GM21737 (cell line): ENCODE results near the gene PRKAR1B.

Source experiments
- ATAC-seq: cut with Tn5 transposase; IDR thresholded peaks from one replicate; pipeline ENCODE4 v1.9.1; 2021; ENCODE audit warnings: mild to moderate bottlenecking, moderate library complexity; ENCODE audit not compliant: unreplicated experiment

The PRKAR1B gene

DNA sequence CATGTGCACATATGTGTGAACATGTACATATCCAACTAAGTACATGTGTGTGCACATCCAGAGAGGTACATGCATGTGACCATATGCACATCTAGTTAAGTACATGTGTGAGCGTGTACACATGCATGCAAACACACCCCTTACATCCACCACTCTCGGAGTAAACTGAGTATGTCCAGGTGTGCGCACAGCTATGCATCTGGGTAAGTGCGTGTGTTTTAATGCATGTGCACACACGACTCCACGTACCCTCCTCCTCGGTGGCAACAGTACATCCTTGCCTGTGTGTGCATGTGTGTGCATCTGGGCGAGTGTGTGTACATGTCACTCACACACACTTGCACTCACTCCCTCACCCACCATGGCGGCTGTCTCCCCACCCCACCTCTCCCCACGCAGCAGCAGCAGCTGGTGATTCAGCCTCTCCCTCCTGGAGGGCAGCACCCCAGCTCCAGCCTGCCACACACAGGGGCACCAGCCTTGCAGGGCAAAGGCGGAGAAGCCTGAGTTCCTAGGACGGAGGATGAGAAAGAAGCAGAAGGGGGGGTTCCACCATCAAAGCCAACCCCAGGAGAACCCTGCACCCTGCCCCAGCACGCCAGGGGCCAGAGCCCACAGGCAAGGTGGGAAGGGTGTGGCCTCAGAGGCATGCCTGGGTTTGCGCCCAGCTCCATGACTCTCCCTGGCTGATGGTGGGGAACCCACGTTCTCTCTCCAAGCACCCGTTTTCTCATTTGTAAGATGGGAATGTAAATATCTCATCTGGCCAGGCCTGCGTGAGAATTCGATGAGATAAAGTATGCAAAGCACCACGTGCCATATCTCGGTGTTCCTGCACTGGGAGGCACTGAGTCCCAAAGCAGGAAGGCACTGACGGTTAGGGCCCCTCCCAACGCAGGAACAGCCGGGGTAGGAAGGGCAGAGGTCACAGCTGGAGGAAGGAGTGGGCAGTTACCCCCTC lies 28.3 kb downstream of the PRKAR1B start:
- ATAC-seq: no peak

DNA sequence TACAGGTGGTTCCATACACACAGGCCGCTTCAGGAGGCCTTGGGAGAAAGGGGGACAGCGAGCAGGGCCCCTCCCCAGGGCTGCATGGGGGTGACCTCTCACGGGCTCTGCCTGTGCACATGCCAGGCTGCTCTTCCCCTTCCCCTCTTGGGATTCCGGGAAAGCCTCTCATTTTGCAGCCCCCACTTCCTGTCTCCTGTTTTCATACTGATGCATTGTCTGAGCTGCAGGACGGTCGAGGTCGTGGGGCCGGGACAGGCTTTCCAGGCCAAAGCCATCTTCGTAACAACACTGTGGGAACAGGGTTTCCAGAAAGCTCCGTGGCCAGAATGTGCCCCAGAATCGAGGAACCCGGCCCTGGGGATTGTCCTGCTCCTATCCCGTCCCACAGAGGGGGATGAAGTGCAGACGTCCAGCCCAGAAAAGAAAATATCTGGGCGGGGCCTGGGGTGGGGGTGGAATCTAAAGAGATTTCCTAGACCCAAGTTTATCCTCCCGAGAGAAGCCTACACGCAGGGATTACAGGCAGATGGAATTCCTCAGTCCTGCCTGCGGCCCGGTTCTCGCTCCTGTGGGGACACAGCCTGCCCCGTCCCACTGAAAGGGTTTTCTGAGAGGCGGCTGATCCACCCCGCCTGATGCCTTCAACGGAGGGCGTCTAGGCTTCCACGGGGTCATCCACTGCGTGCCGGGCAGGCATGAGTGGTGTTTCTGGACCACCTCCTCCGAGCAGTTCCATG lies 30.1 kb downstream of the PRKAR1B start:
- ATAC-seq: no peak

DNA sequence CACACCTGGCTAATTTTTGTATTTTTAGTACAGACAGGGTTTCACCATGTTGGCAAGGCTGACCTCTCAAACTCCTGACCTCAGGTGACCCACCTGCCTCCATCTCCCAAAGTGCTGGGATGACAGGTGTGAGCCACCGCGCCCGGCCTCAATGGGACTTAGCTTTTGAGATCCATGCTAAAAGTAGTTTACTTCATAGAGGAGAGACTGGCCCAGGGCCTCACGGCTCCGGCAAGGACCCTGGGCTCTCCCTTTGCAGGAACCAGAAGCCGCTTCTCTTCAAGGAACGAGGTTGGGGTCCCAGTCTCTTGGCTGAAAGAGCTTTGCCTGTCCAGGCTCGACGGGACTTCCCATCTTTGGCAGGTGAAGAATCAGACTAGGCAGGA lies 30.7 kb downstream of the PRKAR1B start:
- no peak for ATAC-seq

DNA sequence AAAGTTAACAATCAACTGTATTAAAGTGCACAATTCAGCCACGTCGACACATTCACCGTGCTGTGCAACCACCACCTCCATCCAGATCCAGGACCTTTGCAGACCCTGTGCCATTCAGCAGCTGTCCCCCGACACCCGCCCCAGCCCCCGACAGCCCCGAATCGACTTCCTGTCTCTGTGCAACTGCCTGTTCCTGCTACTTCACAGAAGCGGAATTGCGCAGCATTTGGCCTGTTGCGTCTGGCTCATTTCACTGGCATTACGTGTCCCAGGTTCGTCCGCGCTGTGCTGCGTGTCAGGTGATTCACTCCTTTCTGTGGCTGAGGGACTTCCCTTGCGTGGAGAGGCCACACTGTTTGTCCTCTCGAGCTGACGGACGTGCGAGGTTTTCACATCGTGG lies 33.8 kb downstream of the PRKAR1B start:
- no peak for ATAC-seq

DNA sequence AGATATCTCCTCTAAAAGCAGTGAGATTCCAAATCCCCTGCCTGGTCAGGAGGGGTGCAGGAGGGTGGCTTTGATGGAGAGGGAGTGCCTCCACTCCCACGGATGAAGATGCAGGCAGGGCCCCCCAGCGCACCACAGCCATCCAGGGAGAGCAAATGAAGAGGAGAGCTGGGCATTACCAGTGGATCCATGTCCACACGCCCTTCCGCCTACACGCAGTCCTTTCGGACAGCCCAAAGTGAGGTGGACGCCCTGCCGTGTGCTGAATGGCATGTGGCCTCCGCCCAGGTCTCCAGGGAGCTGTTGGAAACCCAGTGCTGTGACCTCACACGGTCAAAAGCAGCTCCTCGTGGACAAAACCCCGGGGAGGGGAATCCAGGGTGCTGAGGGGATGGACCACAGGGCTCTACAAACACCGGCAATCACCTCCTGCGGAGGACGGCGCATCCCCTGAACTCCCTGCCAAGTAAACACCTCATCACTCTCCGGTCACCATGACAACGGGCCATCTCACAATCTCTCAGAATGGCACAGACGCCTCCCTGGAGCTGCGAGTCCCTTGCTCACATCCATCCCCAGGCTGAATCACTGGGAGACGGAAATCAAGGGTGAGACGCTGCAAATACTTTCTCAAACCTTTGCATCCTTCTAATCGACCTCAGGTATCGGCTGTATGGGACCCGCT lies 35.6 kb downstream of the PRKAR1B start:
- ATAC-seq: no peak

DNA sequence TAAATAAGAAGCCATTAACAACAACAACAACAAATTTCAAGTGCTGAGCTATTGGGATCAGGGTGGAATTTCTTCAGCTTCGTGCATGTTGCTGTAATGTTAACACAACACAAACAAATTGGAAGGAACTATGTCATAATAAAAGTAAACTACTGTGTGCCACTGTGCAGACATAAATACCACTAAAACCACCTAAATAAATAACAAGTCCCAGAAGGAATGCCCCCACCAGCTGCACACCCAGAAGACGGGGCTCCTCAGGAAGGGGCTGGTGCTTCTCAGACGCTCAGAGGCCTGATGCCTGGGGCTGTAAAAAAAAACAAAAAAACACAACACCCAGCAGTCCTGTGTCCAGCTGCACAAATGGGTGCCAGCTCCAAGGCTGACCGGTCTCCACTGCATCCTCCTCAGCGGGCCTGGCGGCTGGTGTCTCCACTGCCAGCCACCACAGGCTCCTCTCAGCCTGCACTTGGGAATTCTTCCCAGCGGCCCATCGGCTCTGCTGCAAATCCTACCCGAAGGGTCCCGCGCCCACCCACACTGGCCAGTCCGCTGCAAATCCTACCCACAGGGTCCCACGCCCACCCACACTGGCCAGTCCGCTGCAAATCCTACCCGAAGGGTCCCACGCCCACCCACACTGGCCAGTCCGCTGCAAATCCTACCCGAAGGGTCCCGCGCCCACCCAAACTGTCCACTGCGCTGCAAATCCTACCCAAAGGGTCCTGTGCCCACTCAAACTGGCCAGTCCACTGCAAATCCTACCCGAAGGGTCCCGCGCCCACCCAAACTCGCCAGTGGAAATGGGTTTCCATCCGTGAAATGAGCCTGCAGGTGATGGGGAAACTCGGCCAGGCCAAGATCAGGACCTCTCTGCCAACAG lies 36.4 kb downstream of the PRKAR1B start:
- no peak for ATAC-seq

DNA sequence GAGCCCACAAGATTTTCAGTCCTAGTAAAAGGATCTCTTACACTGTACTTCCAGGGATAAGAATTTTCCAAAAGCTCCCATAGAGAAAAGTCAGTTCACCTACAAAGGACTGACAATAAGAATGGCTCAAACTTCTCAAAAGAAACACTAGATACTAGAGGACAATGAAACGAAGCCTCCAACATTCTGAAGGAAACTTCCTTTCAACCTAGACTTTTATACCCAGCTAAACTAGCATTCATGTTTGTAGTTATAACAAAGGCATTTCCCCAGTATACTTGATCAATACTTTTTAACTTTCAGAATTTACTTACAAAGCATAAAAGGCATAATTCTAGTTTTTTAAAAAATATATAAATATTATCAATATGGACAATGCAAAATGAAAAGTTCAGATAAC lies 41.5 kb downstream of the PRKAR1B start:
- ATAC-seq: no peak

DNA sequence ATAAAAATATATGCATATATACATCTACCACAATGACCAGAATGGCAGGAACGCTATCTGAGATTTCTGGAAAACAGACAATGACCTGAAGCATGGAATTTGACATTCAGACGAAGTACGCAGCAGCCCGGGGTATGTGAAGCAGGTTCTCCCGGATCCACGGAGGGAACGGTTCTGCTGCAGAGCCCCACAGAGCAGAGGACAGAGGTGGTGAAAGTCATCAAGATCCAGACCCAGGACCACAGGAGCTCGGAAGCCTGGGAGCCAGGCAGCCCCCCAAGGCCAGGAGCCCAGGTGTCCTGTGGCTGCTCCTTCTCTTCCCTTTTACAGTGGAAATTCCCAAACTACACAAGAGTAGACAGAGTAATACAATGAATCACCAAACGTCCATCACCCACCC lies 42.7 kb downstream of the PRKAR1B start:
- no peak for ATAC-seq

DNA sequence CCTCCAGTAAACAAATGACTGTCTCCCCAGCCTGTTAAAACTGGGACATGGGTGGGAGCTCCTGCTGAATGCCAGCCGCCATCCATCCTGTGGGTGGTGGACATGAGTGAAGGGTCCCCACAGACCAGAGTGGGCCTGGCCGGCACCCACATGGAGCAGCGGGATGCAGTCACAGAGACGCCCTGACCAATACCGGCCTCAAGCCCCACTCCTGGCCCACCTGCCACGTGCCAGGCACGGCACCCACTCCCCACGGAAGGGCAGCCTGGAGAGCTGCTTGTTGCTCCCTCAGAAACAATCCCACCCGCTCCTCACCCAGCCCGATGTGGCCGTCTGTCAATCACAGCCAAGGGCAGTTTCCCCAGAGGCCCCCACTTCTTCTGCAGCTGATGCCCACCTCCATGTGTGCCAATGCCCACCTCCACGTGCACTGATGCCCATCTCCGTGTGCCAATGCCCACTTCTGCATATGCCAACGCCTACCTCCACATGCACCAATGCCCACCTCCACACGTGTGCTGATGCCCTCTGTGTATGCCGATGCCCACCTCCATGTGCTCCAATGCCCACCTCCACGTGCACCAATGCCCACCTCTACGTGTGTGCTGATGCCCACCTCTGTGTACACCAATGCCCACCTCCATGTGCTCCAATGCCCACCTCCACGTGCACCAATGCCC lies 43.4 kb downstream of the PRKAR1B start:
- no peak for ATAC-seq

DNA sequence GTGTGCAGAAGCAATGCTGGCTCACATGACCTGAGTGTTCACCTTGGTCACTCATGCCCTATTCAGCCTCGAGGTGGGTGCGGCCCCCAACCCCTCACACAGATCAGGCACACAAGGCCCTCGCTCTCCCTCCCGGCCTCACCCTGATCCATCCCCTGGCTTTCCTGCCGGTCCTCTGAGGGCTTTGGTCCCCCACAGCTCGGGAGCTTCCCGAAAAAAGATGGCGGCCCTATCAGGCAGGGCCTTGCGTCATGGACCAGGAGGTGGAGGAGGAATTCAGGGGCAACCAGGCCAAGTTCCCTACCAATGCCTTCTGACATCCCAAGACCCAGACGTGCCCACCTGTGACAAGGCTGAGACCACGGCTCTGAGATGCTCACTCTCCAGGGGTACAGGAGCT lies 44.3 kb downstream of the PRKAR1B start:
- no peak for ATAC-seq

DNA sequence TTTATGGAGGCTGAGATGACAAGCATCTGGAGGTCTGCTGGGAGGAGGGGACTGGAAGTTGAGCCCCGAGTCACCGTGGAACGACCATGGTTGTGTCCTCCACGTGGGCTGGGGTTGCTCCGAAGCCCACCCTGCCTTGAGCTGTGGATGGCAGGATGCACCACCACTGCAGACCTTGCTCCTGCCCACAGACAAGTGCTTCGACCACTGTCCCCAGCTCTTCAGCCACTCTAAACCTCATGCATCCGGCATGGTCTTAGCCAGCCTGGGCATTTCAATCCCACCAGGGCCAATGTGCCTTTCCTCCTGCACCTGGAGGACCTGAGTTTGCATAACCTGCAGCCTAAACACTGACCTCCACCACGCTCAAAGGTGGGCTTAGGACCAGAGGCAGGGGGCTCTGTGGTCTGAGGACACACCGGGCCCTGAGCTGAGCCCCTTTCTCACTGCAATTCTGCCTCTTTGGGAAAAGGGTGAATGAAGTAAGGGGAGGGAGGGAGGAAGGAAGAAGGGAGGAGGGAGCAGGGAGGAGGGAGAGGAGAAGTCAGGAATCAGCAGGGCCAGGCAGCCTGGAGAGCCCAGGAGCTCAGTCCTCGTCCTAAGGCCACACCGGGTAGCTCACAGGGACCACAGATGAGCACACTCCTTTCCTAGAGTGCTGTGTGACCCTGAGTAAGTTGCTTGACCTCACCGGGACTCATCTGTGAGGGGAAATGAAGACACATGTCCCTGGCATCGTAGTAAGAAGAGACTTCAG lies 45.4 kb downstream of the PRKAR1B start:
- no peak for ATAC-seq

DNA sequence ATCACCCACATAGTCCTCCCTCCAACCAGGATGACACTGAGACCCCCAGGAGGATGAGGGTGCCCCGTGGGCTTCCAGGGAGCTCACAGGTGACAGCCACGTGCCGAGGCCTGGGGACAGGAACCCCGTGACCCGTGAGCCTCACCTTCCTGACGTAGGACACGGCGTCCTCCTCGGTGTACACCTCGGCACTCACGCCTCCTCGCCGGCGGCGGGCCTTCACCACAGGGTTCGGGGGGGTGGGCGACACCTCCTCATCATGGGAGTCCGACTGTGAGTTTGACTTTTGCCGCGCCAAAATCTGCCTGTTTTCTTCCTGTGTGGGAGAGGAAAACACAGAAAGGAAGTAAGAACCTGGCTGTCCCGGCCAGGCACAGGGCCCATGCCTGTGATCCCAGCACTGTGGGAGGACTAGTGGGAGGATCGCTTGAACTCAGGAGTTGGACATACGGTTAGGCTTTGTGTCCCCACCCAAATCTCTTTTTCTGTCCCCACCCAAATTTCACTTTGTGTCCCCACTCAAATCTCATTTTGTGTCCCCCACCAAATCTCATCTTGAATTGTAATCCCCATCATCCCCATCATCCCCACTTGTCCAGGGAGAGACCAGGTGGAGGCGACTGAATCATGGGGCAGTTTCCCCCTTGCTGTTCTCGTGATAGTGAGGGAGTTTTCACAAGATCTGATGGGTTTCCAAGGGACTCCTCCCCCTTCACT lies 46.5 kb downstream of the PRKAR1B start:
- no peak for ATAC-seq

DNA sequence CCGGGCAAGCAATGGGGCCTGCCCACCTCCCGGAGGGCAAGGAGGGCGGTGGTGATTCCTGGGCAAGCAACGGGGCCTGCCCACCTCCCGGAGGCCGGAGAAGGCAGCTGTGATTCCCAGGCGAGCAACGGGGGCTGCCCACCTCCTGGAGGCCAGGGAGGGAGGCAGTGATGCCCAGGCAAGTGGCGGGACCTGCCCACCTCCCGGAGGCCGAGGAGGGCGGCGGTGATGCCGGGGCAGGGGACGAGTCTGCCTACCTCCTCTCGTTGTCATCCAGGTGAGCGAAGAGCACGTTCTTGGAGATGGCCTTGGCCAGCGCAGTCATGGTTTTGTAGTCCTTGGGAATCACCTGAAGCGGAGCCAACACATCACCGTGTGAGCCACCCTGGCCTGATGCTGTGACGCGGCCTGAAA lies 50.1 kb downstream of the PRKAR1B start:
- no peak for ATAC-seq

DNA sequence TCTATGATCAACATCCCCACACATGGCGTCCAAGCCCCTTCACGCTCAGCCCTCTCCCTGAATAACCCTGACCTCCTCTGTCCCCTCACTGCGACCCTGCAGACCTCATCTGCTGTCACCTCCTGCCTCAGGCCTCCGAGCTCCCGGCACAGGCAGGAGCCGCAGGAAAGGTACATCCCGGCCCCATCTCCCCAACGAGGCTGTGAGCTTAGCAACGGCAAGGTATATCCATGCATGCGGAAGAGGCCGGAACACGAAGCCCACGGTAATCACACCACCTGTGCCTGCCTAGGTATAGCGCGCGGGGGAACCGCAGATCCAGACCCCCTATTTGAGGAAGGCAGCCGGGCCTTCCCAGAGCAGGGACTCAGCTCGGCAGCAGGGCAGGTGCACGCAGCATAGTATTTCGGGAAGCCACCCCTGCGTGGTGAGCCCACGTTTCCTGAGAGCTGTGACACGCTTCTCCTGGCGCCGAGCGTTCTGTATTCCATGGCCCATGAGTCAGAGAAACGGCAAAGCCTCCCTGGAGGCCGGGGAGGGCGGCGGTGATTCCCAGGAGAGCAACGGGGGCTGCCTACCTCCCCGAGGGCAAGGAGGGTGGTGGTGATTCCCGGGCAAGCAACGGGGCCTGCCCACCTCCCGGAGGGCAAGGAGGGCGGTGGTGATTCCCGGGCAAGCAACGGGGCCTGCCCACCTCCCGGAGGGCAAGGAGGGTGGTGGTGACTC lies 50.7 kb downstream of the PRKAR1B start:
- no peak for ATAC-seq

DNA sequence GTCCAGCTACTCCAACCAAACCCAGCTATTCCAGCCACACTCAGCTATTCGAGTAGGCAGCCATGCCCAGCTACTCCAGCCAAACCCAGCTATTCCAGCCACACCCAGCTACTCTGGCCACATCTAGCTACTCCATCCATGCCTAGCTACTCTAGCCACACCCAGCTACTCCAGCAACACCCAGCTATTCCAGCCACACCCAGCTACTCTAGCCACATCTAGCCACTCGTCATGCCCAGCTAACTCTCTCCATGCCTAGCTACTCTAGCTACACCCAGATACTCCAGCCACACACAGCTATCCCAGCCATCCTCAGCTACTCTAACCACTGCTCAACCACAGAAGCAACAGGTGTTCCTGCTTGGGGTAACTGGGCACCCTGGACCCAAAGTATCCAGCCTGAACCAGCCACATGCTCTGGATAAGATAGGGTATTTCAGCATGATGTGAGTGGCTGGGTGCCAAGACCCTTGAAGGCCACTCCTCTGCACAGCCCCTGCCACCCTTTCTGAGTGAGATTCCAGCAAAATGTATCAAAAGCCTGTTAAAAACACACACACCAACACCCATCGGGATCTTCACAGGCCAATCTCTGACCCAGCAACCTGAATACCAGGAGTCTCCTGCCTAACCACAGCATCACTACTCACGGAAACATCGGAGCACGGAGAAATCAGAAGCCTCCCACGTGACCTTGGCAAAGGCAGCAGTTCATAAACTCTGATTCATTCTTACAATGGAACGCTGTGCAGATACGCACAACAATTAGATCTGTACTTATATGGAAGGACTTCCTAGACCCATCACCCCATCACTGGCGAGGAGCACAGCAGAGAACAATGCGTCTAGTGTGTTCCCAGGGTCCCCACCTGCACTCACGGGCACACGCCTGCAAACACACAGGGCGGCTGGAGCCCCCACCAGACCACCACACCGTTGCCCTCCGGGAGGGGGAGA lies 52.3 kb downstream of the PRKAR1B start:
- no peak for ATAC-seq

DNA sequence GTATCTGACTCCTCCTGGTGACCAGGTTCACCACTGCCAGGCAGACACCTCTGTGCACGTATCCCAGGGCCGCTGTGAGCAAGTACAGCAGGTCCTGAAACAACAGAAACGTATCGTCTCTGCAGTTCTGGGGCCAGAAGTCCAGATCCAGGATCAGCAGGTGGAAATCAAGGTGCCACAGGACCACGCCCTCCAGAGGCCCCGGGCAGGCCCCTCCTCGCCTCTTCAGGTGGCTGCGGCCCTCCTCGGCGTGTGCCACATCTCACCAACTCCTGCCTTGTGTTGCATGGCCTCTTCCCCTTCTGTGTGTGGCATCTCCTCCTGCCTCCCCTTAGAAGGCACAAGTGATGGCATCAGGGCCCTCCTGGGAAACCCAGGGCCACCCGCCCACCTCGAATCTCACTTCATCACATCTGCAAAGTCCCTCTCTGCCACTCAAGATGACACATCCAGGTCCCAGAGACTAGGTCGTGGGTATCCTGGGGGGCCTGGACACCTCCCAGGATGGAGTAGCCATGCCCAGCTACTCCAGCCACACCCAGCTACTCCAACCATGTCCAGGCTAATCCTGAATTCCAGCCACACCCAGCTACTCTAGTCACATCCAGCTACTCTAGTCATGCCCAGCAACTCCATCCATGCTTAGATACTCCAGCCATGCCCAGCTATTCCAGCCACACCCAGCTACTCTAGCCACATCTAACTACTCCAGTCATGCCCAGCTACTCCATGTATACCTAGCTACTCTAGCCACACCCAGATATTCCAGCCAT lies 53.2 kb downstream of the PRKAR1B start:
- ATAC-seq: no peak
